Stimulated activated CD8-positive, alpha-beta memory T cell treated with anti-CD3 and anti-CD28 coated beads, Interleukin-7, amount 100 ng/mL, for 48 hours (primary cell): ENCODE results near the gene KDM4B.
A peak's percentile ranks its signal among the peaks of the same experiment; 100 is the strongest.

Experiments
- DNase-seq, 2 donors: peaks; one replicate each; pipeline ENCODE4 v3.0.0-alpha.2; 2020; ENCODE audit warnings: low read depth in 1 of 2; ENCODE audit errors: extremely low read depth in 1 of 2

Gene KDM4B

GRCh38 chr19:5067678-5068077 is 98.8 kb downstream of the KDM4B start:
- DNase-seq: no peak

- DNase-seq: no peak
Observed at GRCh38 chr19:5068233-5069072, 99.5 kb downstream of the KDM4B start.

- DNase-seq: no peak
Observed at GRCh38 chr19:5070331-5070730, 101.4 kb downstream of the KDM4B start.

GRCh38 chr19:5070930-5071329 is 102.0 kb downstream of the KDM4B start:
- no peak for DNase-seq

DNA sequence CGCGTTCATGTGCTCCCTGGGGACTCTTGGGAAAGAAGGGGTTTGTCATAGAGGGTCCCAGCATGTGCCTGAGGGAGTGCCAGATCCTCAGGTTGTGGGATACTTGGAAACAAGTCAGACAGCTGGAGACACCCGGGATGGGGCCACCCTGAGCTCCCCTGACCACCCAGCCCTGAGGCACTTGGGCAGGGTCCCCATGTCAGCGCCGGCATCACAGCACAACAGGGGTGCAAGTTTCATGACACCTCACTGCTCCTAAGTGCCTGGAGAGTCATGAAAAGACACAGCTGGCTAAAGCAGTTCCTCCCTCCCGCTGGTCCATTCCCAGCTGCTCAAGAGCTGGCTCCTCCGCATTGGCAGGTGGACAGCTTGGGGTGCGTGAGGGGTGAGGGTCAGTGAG is 102.7 kb downstream of the KDM4B start:
- DNase-seq: no peak

GRCh38 chr19:5072115-5072514 is 103.2 kb downstream of the KDM4B start:
- DNase-seq: no peak

GRCh38 chr19:5073153-5073844 is 104.4 kb downstream of the KDM4B start:
- no peak for DNase-seq

DNA sequence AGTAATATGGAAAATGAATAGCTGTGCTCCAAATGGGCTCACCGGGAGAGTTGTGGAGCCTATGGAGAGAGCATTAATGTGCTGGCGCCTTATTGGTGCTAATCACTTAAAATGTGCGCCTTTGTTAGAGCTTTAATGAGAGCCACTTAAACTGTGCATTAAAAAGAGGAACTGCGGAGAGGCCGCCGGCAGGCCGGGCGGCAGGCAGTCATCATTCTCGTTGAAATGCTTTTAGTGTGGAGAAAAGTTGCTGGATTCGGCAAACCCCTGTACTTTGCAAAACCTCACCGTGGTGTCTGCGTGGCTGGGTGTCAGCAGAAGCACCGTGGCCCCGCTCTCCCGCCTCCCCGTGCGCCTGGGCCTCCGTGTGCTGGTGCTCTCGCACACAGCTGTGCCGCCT is 105.5 kb downstream of the KDM4B start:
- no peak for DNase-seq

- no peak for DNase-seq
Observed at GRCh38 chr19:5074830-5075394, 106.0 kb downstream of the KDM4B start.

DNA sequence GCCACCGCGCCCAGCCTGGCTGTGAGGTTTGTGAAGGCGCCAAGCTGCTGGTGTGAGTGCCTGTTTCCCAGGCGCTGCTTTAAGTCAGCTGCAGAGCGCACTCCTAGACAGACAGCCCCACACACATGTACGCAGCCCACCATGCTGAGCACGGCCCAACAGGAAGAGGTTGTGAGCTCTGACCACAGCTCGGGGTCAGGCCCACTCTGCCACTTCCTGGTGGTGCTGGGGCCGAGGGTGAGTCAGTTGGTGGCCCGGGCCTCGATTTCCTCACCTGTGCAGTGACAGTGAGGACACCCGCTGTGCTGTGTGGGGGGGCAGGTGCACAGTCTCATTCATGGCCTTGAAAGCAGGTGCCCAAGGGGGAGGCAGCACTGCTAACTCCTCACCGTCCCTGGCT is 106.7 kb downstream of the KDM4B start:
- DNase-seq: peak; percentile 16 to 28

GRCh38 chr19:5076440-5077208 is 107.7 kb downstream of the KDM4B start:
- DNase-seq: no peak

- no peak for DNase-seq
Observed at GRCh38 chr19:5077209-5077515, 108.2 kb downstream of the KDM4B start.

GRCh38 chr19:5078182-5078581 is 109.3 kb downstream of the KDM4B start:
- DNase-seq: no peak

DNA sequence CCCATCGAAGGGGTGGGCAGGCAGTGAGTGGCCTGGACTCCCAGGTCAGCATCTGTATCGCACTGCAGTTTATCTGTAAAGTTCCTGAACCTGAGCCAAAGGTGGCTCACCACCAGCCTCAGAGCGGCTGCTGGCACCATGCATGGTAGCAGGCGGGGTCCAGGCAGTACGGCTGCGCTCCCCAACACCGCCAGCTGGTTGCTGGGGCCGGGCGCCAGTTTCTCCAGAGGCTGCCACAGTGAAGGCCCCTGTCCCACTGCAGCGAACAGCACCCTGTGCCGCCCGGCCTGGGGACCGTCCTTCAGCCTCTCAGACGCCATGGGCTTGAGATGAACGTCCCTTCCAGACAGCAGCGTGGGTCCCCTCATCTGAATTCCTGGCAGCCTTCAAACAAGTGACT is 109.8 kb downstream of the KDM4B start:
- no peak for DNase-seq

- DNase-seq: no peak
Observed at GRCh38 chr19:5079071-5079774, 110.3 kb downstream of the KDM4B start.

GRCh38 chr19:5080030-5080654 is 111.2 kb downstream of the KDM4B start:
- DNase-seq: no peak

GRCh38 chr19:5080809-5081208 is 111.9 kb downstream of the KDM4B start:
- no peak for DNase-seq

DNA sequence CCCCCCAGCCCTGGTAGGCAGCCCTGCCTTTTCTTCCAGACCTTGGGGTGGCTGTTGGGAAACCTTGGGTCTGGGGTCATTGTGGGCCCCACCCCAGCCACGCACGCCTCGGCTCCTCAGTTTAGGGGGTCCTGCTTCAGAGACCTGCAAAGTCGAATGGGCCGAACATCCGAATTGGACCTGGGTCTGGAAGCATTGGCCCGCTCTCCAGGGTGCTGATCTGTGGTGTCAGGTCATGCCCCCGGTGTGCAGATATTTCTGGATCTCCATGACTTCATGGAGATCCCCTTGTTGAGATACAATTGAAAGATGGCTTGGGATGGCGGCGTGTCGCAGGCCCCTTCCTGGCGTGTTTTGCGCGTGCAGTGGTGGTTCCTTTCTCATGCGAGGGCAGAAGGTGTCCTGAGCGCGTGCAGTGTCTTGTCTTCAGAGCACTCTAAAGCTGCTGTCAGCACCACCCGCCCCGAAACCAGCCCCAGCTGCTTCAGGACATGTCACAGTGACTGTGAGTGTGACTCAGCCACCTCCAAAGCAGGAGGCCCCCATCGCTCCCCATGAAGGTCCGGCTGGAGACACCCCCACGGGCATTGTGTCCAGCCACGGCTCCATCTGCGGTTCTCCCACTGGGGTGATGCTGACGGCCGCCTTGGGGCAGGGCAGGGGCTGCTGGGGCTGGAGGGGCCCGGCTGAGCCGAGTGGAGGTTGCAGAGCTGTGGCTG is 112.7 kb downstream of the KDM4B start:
- DNase-seq: no peak

- no peak for DNase-seq
Observed at GRCh38 chr19:5083547-5083965, 114.6 kb downstream of the KDM4B start.

GRCh38 chr19:5085566-5085965 is 116.7 kb downstream of the KDM4B start:
- no peak for DNase-seq
